Esophagus squamous epithelium (tissue), 4 donors: ENCODE data around the gene NAT16.

Source experiments
- POLR2A ChIP-seq, 4 donors: fragments of 450-650 bp; IDR thresholded peaks; one replicate each; pipeline ENCODE4 v1.6.1; 2017; ENCODE audit warnings: antibody characterized with exemption in 4 of 4, mild to moderate bottlenecking in 4 of 4, moderate library complexity in 3 of 4
- TF ChIP-seq, protein P1 (sequence below), 6 experiments: fragments of 450-650 bp in 4 of 6; fragments of 200-600 bp in 2 of 6; sonication (generic) in 2 of 6; IDR thresholded peaks; one replicate each; pipeline ENCODE4 v1.5.1; 2016 to 2019; ENCODE audit warnings: antibody characterized with exemption in 6 of 6, mild to moderate bottlenecking in 4 of 6, moderate library complexity in 4 of 6

DNA sequence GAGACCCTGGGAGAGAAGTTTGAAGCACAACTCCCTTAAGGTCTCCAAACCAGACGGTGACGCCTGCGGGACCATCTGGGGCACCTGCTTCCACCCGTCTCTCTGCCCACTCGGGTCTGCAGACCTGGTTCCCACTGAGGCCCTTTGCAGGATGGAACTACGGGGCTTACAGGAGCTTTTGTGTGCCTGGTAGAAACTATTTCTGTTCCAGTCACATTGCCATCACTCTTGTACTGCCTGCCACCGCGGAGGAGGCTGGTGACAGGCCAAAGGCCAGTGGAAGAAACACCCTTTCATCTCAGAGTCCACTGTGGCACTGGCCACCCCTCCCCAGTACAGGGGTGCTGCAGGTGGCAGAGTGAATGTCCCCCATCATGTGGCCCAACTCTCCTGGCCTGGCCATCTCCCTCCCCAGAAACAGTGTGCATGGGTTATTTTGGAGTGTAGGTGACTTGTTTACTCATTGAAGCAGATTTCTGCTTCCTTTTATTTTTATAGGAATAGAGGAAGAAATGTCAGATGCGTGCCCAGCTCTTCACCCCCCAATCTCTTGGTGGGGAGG lies 42.4 kb downstream of the NAT16 start:
- TF ChIP-seq, protein P1, sequence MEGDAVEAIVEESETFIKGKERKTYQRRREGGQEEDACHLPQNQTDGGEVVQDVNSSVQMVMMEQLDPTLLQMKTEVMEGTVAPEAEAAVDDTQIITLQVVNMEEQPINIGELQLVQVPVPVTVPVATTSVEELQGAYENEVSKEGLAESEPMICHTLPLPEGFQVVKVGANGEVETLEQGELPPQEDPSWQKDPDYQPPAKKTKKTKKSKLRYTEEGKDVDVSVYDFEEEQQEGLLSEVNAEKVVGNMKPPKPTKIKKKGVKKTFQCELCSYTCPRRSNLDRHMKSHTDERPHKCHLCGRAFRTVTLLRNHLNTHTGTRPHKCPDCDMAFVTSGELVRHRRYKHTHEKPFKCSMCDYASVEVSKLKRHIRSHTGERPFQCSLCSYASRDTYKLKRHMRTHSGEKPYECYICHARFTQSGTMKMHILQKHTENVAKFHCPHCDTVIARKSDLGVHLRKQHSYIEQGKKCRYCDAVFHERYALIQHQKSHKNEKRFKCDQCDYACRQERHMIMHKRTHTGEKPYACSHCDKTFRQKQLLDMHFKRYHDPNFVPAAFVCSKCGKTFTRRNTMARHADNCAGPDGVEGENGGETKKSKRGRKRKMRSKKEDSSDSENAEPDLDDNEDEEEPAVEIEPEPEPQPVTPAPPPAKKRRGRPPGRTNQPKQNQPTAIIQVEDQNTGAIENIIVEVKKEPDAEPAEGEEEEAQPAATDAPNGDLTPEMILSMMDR (IDR thresholded peaks at IDR 0.05): no peak
- no peak for TF ChIP-seq POLR2A (IDR thresholded peaks at IDR 0.05)
